Ovary (tissue), 10 donors: ENCODE data around the gene ATAD5. TPM values are rescaled to one million over a fixed set of nuclear protein-coding genes. Genes with fewer than 3 reads are reported as not detected.

Experiments used
- DNase-seq, 5 donors: peaks; one replicate each; pipeline ENCODE4 v3.0.0-alpha.2; 2019 to 2020
- H3K27ac ChIP-seq, 2 donors: fragments of 200-600 bp; one replicate each; pipeline versions ENCODE4 v1.5.1 to v1.8.0; 2019 to 2022
- H3K27me3 ChIP-seq: fragments of 200-600 bp; one replicate; pipeline ENCODE4 v1.8.0; 2022
- H3K36me3 ChIP-seq: fragments of 200-600 bp; sonication (generic); one replicate; pipeline ENCODE4 v1.5.1; 2019
- H3K4me1 ChIP-seq: one replicate; pipeline ENCODE4 v1.8.1; 2013; ENCODE audit warnings: mild to moderate bottlenecking, moderate library complexity; ENCODE audit not compliant: insufficient read depth
- H3K4me3 ChIP-seq: fragments of 200-600 bp; sonication (generic); one replicate; pipeline ENCODE4 v1.5.1; 2017
- H3K9me3 ChIP-seq, 2 donors: fragments of 200-600 bp in 1 of 2; sonication (generic) in 1 of 2; one replicate each; pipeline versions ENCODE4 v1.5.1 to v1.8.1; 2013 to 2019; ENCODE audit warnings: mild to moderate bottlenecking in 1 of 2, moderate library complexity in 1 of 2
- CTCF ChIP-seq, 3 donors: fragments of 450-650 bp in 2 of 3; fragments of 200-600 bp in 1 of 3; IDR thresholded peaks; one replicate each; pipeline versions ENCODE4 v1.5.1 to v1.8.0; 2016 to 2022; ENCODE audit warnings: antibody characterized with exemption in 3 of 3, mild to moderate bottlenecking in 1 of 3
- EP300 ChIP-seq: sonication (generic); formaldehyde crosslinking; IDR thresholded peaks from one replicate; pipeline ENCODE4 v1.6.1; 2017; ENCODE audit warnings: antibody characterized with exemption
- POLR2A ChIP-seq: fragments of 450-650 bp; IDR thresholded peaks from one replicate; pipeline ENCODE4 v1.6.1; 2017; ENCODE audit warnings: antibody characterized with exemption, mild to moderate bottlenecking, moderate library complexity
- WGBS, 3 donors: extraction: QIAGEN DNeasy Blood & Tissue Kit in 1 of 3; methylation state at CpG; one replicate each; pipeline versions ENCODE4 v1.1.5 to v1.1.7; 2013 to 2017; 5-methylcytosine and 5-hydroxymethylcytosine counted together
- intact Hi-C, 4 donors: fragments of 100-400 bp; cut with DNase I; formaldehyde crosslinking; loops; one replicate each; pipeline versions ENCODE4 v1.11.0 to v1.15.1; 2022 to 2023
- long read RNA-seq, 3 donors: library from polyadenylated mRNA in 2 of 3; unstranded in 2 of 3; transcript quantifications; one replicate each; pipeline ENCODE4 v2.0.0 and lab custom pipeline, GENCODE V29; 2021 to 2026
- polyA plus RNA-seq, 2 donors: library from polyadenylated mRNA; stranded (reverse); fragments of 200-250 nt in 1 of 2; fragments of 350-450 nt in 1 of 2; fragmentation: Illumina TruSeq in 1 of 2; extraction: RNeasy Lipid Tissue Mini Kit (QIAGEN cat#74804) in 1 of 2; gene quantifications; one replicate each; pipeline ENCODE4 v1.2.3, GENCODE V29; 2013 to 2014
- total RNA-seq, 7 donors: library from RNA; depleted of rRNA in 2 of 7; stranded (reverse); fragments of >200 nt in 2 of 7; fragmentation: NEBNext Ultra II Directional in 3 of 7; extraction: Animal tissue kit (Norgen Biotek cat#: 25700) in 3 of 7; gene quantifications; one replicate each; pipeline versions ENCODE4 v1.1.0 to v1.2.4, GENCODE V29; 2016 to 2023
- donor health status: DM: no; HTN: no; CAD: no; lungs with moderate emphysema.
- donor health status: DM: no; HTN: no; CAD: no.
- donor health status: Bipolar disorder and iron deficiency.
- donor health status: DM: yes; HTN: yes; CAD: no.
- donor health status: DM: no; HTN: no; CAD: no.
- donor health status: DM: yes; HTN: yes; CAD: no.

ATAD5 gene
- total RNA-seq (1 to 10 TPM in 6 of 7 donors, under 1 TPM in 1; 0.92 to 2.5 (median 1.5) TPM), polyA plus RNA-seq (under 1 TPM; 0.62 TPM)
- long read RNA-seq, donor 1, partial matches to known transcripts, result 11 of 13 reads
- long read RNA-seq, donor 1, other reads (novel, unspliced or antisense), result 2 of 13 reads
- long read RNA-seq, donor 2, result 0 reads
- long read RNA-seq, donor 3, partial matches to known transcripts, result 0 of 1 reads
- long read RNA-seq, donor 3, other reads (novel, unspliced or antisense), result 1 of 1 reads

GRCh38 chr17:30831663-30832437 is at the start of gene ATAD5:
Gene ATAD5 (plus strand): TSS chr17:30831966. CDS start chr17:30832348, 382 bp downstream.
- WGBS, 3 donors, result 0 to 1% (median 0%) methylated on average over 51 to 59 of the region's 59 CpGs
- Histone ChIP-seq H3K4me3 (peak within 1 kb of the TSS; percentile 53), H3K27me3 (no peaks in the 10 kb centered on the region), H3K27ac (no peak within 1 kb of the TSS), H3K9me3 (no peaks in the 10 kb centered on the region), H3K4me1 (peaks cover 5% of the 10 kb centered on the region), H3K36me3 (no peaks in the 10 kb centered on the region)
- intact Hi-C loops, result no loop called here
- no peak for TF ChIP-seq CTCF (IDR thresholded peaks at IDR 0.05)
- TF ChIP-seq EP300, result no peak
- no peak for TF ChIP-seq POLR2A
- peak; percentile 84 to 93 (median 90) for DNase-seq

DNA sequence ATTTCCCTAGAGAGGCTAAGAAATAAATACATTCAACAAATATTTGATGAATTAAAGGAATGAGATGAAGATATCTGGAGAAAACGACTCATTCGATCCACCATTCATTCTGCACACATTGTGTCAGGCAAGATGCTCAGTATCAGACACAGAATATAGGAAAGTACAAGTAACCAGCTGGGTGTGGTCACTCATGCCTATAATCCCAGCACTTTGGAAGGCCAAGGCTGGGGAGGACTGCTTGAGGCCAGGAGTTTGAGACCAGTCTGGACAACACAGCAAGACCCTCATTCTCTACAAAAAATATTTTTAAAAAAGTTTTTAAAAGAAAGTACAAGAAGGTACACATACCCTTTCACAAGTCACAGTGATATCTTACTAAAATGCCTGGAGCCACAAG is 49.6 kb upstream of the ATAD5 start:
- 73 to 80% (median 78%) methylated on average over 2 of the region's 2 CpGs for WGBS, 3 donors
- no peak overlapping the region for H3K4me3 ChIP-seq
- H3K27me3 ChIP-seq, result no peaks in the 10 kb centered on the region
- no peaks in the 10 kb centered on the region for H3K4me1 ChIP-seq
- no peaks in the 10 kb centered on the region for H3K36me3 ChIP-seq
- no peaks in the 10 kb centered on the region for H3K9me3 ChIP-seq
- TF ChIP-seq CTCF (IDR thresholded peaks at IDR 0.05), result no peak
- no peak for TF ChIP-seq POLR2A
- TF ChIP-seq EP300, result no peak
- no peak overlapping the region for H3K27ac ChIP-seq
- DNase-seq, result no peak
- intact Hi-C loops, result no loop called here

DNA sequence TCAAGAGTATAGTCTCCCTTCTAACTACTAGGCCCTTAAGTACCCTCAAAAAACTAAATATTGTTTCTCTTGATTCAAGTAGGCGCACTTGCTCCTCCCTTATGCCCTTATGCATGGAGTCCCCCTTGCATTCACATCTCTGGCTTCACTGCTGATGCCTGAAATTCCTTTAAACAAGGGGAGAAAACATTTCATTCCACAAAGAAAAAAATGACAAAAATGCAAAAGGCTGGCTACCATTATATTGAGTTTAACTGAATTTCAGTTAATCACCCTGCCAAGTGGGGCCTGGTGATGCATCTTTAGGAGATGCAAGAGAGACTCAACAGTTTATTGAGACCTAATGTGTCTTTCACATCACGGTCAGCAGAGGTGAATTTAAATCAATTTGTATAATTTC is 42.8 kb upstream of the ATAD5 start:
- Histone ChIP-seq H3K4me1 (no peaks in the 10 kb centered on the region), H3K36me3 (no peaks in the 10 kb centered on the region), H3K27ac (no peak overlapping the region), H3K4me3 (no peak overlapping the region), H3K27me3 (no peaks in the 10 kb centered on the region), H3K9me3 (no peaks in the 10 kb centered on the region)
- intact Hi-C loops, result no loop called here
- no peak for DNase-seq
- 45 to 69% (median 63%) methylated on average over 2 of the region's 2 CpGs for WGBS, 3 donors
- TF ChIP-seq CTCF (IDR thresholded peaks at IDR 0.05) (no peak), EP300 (no peak), POLR2A (no peak)

- intact Hi-C loops, result no loop called here
- Histone ChIP-seq H3K9me3 (no peaks in the 10 kb centered on the region), H3K36me3 (no peaks in the 10 kb centered on the region), H3K4me3 (no peak overlapping the region), H3K4me1 (no peaks in the 10 kb centered on the region), H3K27ac (no peak overlapping the region), H3K27me3 (no peaks in the 10 kb centered on the region)
- no peak for DNase-seq
- TF ChIP-seq CTCF (IDR thresholded peaks at IDR 0.05), result no peak
- TF ChIP-seq EP300, result no peak
- TF ChIP-seq POLR2A, result no peak
- WGBS, 3 donors, result 23 to 43% (median 30%) methylated on average over 2 of the region's 2 CpGs
Measured at GRCh38 chr17:30790279-30790678, 41.5 kb upstream of the ATAD5 start.
